Vagina (tissue), 2 donors: ENCODE measurements around the gene TMEM245.

Experiments
- POLR2A ChIP-seq, 2 donors: fragments of 450-650 bp; IDR thresholded peaks; one replicate each; pipeline ENCODE4 v1.6.1; 2017; ENCODE audit warnings: antibody characterized with exemption in 2 of 2, mild to moderate bottlenecking in 2 of 2, moderate library complexity in 2 of 2
- POLR2AphosphoS5 ChIP-seq, 2 donors: sonication (generic); formaldehyde crosslinking; IDR thresholded peaks; one replicate each; pipeline ENCODE4 v1.9.0; 2017; ENCODE audit warnings: antibody characterized with exemption in 2 of 2, mild to moderate bottlenecking in 2 of 2, low read depth in 1 of 2; ENCODE audit not compliant: insufficient read depth in 1 of 2
- TF ChIP-seq, protein P1 (sequence below), 3 experiments: fragments of 450-650 bp in 2 of 3; fragments of 200-600 bp in 1 of 3; sonication (generic) in 1 of 3; IDR thresholded peaks; one replicate each; pipeline ENCODE4 v1.5.1; 2017 to 2019; ENCODE audit warnings: antibody characterized with exemption in 3 of 3, mild to moderate bottlenecking in 2 of 3, moderate library complexity in 2 of 3

DNA sequence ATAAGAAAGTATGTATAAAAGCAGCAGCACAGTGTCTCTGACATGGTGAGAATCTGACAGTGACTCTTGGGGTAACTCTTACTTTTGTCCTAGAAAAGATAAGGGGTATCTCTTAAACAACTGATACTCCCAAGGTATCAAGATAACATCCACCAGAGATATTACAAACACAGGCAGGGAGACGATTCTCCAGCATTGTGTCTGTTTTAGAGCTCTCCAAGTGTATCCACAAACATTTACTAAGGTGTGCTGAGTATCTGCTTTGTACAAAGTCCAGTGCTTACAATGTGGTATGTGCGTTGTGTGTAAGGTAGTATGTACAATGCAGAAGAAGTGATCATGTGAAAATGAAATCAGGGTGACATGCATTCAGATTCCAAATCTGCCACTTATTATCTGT is 4.4 kb upstream of the TMEM245 start:
- TF ChIP-seq, protein P1, sequence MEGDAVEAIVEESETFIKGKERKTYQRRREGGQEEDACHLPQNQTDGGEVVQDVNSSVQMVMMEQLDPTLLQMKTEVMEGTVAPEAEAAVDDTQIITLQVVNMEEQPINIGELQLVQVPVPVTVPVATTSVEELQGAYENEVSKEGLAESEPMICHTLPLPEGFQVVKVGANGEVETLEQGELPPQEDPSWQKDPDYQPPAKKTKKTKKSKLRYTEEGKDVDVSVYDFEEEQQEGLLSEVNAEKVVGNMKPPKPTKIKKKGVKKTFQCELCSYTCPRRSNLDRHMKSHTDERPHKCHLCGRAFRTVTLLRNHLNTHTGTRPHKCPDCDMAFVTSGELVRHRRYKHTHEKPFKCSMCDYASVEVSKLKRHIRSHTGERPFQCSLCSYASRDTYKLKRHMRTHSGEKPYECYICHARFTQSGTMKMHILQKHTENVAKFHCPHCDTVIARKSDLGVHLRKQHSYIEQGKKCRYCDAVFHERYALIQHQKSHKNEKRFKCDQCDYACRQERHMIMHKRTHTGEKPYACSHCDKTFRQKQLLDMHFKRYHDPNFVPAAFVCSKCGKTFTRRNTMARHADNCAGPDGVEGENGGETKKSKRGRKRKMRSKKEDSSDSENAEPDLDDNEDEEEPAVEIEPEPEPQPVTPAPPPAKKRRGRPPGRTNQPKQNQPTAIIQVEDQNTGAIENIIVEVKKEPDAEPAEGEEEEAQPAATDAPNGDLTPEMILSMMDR (IDR thresholded peaks at IDR 0.05), result no peak
- TF ChIP-seq POLR2A (IDR thresholded peaks at IDR 0.05) (no peak), POLR2AphosphoS5 (IDR thresholded peaks at IDR 0.05; ENCODE audit: insufficient read depth in 1 of 2, low read depth in 1 of 2) (no peak)
